ENCODE data around the gene SZRD1.

DNA sequence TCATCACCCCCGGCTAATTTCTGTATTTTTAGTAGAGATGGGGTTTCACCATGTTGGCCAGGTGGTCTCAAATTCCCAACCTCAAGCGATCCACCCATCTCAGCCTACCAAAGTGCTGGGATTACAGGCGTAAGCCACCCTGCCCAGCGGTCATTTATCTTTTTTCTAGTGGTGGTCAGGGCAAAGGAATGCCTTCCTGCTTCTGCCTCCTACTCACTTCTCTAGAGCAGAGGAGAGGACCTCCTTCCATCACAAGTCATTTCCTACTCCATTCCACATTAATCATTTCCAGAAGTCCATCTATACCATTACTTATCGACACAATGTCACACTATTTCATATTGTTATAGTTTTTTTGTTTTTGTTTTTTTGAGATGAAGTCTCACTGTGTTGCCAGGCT is 28.1 kb upstream of the SZRD1 start:
- TF ChIP-seq, protein P1, sequence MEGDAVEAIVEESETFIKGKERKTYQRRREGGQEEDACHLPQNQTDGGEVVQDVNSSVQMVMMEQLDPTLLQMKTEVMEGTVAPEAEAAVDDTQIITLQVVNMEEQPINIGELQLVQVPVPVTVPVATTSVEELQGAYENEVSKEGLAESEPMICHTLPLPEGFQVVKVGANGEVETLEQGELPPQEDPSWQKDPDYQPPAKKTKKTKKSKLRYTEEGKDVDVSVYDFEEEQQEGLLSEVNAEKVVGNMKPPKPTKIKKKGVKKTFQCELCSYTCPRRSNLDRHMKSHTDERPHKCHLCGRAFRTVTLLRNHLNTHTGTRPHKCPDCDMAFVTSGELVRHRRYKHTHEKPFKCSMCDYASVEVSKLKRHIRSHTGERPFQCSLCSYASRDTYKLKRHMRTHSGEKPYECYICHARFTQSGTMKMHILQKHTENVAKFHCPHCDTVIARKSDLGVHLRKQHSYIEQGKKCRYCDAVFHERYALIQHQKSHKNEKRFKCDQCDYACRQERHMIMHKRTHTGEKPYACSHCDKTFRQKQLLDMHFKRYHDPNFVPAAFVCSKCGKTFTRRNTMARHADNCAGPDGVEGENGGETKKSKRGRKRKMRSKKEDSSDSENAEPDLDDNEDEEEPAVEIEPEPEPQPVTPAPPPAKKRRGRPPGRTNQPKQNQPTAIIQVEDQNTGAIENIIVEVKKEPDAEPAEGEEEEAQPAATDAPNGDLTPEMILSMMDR (IDR thresholded peaks at IDR 0.05; ENCODE audit: low read length) = no peak
- TF ChIP-seq EZH2 (optimal IDR thresholded peaks at IDR 0.05; ENCODE audit: low read depth, low read length) = no peak
- TF ChIP-seq EZH2phosphoT487 (IDR thresholded peaks at IDR 0.05; ENCODE audit: low read length) = no peak

Measured in MM.1S (cell line).